ENCODE results near the gene DHFR. TPM values are rescaled to one million over a fixed set of nuclear protein-coding genes. Genes with fewer than 3 reads are reported as not detected.
"Not testable (repeated sequence)": the region's sequence is repeated elsewhere in the genome, so short reads cannot be mapped to it uniquely, and the experiment has no call there.

The DHFR gene
- total RNA-seq, 4 donors from 2014 or later, result 4.3 to 14.8 (median 8.6) TPM

DNA sequence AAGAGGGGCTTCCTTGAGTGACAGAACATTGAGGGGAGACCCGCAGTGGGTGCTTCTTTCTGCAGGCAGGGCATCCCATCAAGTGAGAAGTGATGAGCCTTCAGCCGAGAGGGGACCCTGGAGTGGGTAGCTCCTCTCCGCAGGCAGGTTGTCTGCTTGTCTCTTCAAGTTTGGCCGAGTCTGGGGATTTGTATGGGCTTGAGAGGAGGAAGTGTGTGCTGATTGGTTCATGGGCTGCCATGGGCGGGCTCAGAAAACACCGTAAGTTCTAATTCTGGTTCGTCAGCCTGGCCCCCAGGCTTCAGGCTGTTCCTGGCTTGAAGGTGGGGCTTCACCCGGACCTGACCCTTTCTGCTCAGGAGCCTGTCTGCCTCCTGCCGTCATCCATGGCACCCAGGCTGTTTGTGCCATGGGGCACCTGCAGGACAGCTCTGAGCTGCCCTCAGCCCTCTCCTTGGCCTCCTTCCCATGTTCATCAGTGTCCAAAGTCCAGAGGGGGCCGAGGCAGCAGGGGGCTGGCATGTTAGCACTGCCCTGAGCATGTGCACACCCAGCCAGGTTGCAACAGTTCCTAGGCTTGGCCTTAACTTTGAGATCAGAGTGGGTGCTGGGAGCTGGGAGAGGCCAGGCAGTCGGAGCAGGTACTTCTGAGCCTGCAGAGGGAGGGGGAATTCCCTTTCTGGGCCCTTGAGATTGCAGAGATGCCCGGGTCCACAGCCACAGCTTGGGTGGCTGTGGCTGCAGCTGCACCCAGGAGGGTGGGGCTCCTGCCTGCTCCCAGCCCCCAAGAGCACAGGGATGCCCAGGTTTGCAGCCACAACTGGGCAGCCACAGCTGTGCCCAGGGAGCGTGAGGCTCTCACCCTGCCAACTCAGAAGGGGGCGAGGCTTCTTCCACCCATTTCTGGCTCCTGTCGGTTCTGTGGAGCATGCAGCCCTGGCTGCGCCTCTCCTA, 13.5 kb upstream of the DHFR start:
- no peak for ATAC-seq
- H3K9me3 ChIP-seq, result no peaks in the 10 kb centered on the region
- WGBS, 2 donors (ENCODE audit: low coverage in 1 of 2), result 83 to 88% methylated on average over 1 to 5 of the region's 16 CpGs

DNA sequence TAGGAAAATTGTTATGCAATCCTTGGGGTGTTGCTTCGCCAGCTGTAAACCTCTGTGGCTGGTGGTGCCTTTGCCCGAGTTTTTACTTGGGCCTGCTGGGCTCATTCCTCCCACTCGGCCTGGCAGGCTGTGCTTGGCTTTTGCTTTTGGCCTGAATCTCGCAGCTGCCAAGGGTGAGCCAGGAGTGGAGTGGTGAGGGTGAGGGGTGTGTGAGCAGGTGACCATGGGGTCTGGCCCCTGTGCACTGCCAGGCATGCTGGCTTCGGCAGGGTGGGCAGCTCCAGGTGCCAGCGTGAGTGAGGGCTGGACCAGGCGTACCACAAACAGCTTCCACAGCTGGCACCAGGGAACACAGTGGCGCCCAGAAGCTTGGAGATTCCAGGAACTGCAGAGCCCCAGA, 12.6 kb upstream of the DHFR start:
- no peak for TF ChIP-seq EP300 (IDR thresholded peaks at IDR 0.05)
- TF ChIP-seq, protein P1, sequence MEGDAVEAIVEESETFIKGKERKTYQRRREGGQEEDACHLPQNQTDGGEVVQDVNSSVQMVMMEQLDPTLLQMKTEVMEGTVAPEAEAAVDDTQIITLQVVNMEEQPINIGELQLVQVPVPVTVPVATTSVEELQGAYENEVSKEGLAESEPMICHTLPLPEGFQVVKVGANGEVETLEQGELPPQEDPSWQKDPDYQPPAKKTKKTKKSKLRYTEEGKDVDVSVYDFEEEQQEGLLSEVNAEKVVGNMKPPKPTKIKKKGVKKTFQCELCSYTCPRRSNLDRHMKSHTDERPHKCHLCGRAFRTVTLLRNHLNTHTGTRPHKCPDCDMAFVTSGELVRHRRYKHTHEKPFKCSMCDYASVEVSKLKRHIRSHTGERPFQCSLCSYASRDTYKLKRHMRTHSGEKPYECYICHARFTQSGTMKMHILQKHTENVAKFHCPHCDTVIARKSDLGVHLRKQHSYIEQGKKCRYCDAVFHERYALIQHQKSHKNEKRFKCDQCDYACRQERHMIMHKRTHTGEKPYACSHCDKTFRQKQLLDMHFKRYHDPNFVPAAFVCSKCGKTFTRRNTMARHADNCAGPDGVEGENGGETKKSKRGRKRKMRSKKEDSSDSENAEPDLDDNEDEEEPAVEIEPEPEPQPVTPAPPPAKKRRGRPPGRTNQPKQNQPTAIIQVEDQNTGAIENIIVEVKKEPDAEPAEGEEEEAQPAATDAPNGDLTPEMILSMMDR (IDR thresholded peaks at IDR 0.05), result no peak
- no peak for TF ChIP-seq POLR2AphosphoS5 (IDR thresholded peaks at IDR 0.05)
- no peak for TF ChIP-seq POLR2A (IDR thresholded peaks at IDR 0.05)
- H3K27me3 ChIP-seq, result no peaks in the 10 kb centered on the region
- H3K9me3 ChIP-seq, result no peaks in the 10 kb centered on the region

More for the DNA sequence above, 13.5 kb upstream of the DHFR start:
- Histone ChIP-seq H3K4me3 (no peak overlapping the region), H3K27ac (no peak overlapping the region), H3K4me1 (no peaks in the 10 kb centered on the region), H3K36me3 (peaks cover 0 to 74% of the 10 kb centered on the region in 2 donors), H3K27me3 (no peaks in the 10 kb centered on the region)
- TF ChIP-seq EP300 (IDR thresholded peaks at IDR 0.05) (no peak), POLR2A (IDR thresholded peaks at IDR 0.05) (no peak), POLR2AphosphoS5 (IDR thresholded peaks at IDR 0.05) (no peak)
- TF ChIP-seq, protein P1 (IDR thresholded peaks at IDR 0.05), result no peak

DNA sequence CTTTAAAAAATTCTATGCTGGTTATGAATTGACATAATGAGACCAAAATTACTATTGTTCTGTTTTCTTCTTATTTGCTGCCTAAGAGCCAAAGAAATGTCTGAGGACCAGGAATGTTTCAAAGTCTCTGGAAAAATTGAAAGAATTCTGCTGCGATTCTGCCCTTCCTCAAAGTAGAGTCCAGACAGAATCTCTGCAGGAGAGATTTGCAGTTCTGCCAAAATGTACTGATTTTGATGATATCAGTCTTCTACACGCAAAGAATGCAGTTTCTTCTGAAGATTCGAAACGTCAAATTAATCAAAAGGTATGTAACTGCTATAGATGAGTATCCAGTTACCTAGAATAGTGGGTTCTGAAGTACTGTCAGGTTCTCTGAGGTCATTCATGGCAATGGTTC, 10.3 kb upstream of the DHFR start:
- H3K9me3 ChIP-seq, result no peaks in the 10 kb centered on the region
- H3K36me3 ChIP-seq, result peaks cover 0 to 74% of the 10 kb centered on the region in 2 donors
- H3K4me3 ChIP-seq, result no peak overlapping the region
- H3K27ac ChIP-seq, result no peak overlapping the region
- no peak for TF ChIP-seq POLR2AphosphoS5 (IDR thresholded peaks at IDR 0.05)
- TF ChIP-seq EP300 (IDR thresholded peaks at IDR 0.05), result no peak
- TF ChIP-seq POLR2A (IDR thresholded peaks at IDR 0.05), result no peak
- TF ChIP-seq, protein P1 (IDR thresholded peaks at IDR 0.05), result no peak
- no peaks in the 10 kb centered on the region for H3K27me3 ChIP-seq
- no peaks in the 10 kb centered on the region for H3K4me1 ChIP-seq
- ATAC-seq, result no peak
- WGBS, 2 donors (ENCODE audit: low coverage in 1 of 2), result 92 to 94% methylated on average over 4 of the region's 4 CpGs

More for the DNA sequence above, 12.6 kb upstream of the DHFR start:
- H3K4me1 ChIP-seq, result no peaks in the 10 kb centered on the region
- no peak for ATAC-seq
- WGBS, 2 donors (ENCODE audit: low coverage in 1 of 2), result 76 to 90% methylated on average over 3 of the region's 8 CpGs
- H3K36me3 ChIP-seq, result peaks cover 0 to 66% of the 10 kb centered on the region in 2 donors
- no peak overlapping the region for H3K27ac ChIP-seq
- no peak overlapping the region for H3K4me3 ChIP-seq

DNA sequence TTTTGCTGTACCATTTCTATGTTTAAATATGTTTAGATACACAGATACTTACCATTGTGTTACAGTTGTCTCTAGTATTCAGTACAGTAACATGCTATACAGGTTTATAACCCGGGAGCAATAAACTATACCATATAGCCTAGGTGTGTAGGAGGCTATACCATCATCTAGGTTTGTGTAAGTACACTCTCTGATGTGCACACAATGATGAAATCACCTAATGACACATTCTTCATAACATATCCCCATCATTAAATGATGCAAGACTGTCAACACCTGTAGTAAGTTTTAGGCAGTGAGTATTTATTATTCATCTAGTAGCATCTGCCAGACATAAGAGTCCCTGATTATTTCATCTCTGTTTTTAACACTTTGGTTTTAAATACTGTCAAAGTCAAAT, 7.3 kb upstream of the DHFR start:
- H3K4me3 ChIP-seq, result no peak overlapping the region
- no peak for ATAC-seq
- no peaks in the 10 kb centered on the region for H3K4me1 ChIP-seq
- TF ChIP-seq, protein P1 (IDR thresholded peaks at IDR 0.05), result no peak
- TF ChIP-seq POLR2A (IDR thresholded peaks at IDR 0.05) (no peak), POLR2AphosphoS5 (IDR thresholded peaks at IDR 0.05) (no peak), EP300 (IDR thresholded peaks at IDR 0.05) (no peak)
- WGBS, 2 donors (ENCODE audit: low coverage in 1 of 2), result 0 to 50% methylated on average over 1 of the region's 1 CpG
- peaks cover 0 to 83% of the 10 kb centered on the region in 2 donors for H3K36me3 ChIP-seq
- H3K9me3 ChIP-seq, result no peaks in the 10 kb centered on the region
- no peak overlapping the region for H3K27ac ChIP-seq
- no peaks in the 10 kb centered on the region for H3K27me3 ChIP-seq

DNA sequence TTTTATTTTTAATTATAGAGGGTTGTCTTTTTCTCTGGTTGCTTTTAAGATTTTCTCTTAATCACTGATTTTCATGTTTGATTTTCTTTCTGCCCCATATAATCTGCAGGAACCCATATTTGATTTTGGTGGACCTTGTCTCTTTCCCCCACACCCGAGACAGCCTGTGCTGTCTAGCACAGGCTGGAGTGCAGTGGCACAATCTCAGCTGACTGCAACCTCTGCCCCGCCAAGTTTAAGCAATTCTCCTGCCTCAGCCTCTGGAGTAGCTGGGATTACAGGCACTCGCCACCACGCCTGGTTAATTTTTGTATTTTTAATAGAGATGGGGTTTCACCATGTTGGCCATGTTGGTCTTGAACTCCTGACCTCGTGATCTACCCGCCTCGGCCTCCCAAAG, 5.9 kb upstream of the DHFR start:
- H3K27ac ChIP-seq, ATAC-seq, H3K4me3 ChIP-seq, H3K9me3 ChIP-seq, H3K27me3 ChIP-seq, H3K4me1 ChIP-seq: not testable (repeated sequence)
- H3K36me3 ChIP-seq, result peaks cover 0 to 77% of the 10 kb centered on the region in 2 donors
- WGBS, 2 donors (ENCODE audit: low coverage in 1 of 2), result 58 to 91% methylated on average over 2 to 5 of the region's 7 CpGs
